OCI-LY3 (cell line): ENCODE measurements around the gene BNC2.

Experiments
- EZH2phosphoT487 ChIP-seq: fragments of 200-600 bp; shearing (Covaris generic); IDR thresholded peaks from 2 replicates; pipeline ENCODE4 v1.6.1; 2018; ENCODE audit warnings: antibody characterized with exemption, mixed run types, low read depth
- TF ChIP-seq, protein P1 (sequence below): fragments of 200-600, 300-600 bp; sonication (generic); IDR thresholded peaks from 2 replicates; pipeline ENCODE4 v1.5.1; 2014; ENCODE audit warnings: antibody characterized with exemption, low read length, low read depth

- TF ChIP-seq, protein P1, sequence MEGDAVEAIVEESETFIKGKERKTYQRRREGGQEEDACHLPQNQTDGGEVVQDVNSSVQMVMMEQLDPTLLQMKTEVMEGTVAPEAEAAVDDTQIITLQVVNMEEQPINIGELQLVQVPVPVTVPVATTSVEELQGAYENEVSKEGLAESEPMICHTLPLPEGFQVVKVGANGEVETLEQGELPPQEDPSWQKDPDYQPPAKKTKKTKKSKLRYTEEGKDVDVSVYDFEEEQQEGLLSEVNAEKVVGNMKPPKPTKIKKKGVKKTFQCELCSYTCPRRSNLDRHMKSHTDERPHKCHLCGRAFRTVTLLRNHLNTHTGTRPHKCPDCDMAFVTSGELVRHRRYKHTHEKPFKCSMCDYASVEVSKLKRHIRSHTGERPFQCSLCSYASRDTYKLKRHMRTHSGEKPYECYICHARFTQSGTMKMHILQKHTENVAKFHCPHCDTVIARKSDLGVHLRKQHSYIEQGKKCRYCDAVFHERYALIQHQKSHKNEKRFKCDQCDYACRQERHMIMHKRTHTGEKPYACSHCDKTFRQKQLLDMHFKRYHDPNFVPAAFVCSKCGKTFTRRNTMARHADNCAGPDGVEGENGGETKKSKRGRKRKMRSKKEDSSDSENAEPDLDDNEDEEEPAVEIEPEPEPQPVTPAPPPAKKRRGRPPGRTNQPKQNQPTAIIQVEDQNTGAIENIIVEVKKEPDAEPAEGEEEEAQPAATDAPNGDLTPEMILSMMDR, result no peak
- TF ChIP-seq EZH2phosphoT487, result no peak
These were observed 144.4 kb downstream of the BNC2 start for GRCh38 chr9:16726029-16726428.
